Esophagus squamous epithelium (tissue), 4 donors: ENCODE measurements around the gene LRP8.

ENCODE experiments used
- CTCF ChIP-seq, 6 experiments: fragments of 450-650 bp in 4 of 6; fragments of 200-600 bp in 2 of 6; sonication (generic) in 2 of 6; IDR thresholded peaks; one replicate each; pipeline ENCODE4 v1.5.1; 2016 to 2019; ENCODE audit warnings: antibody characterized with exemption in 6 of 6, mild to moderate bottlenecking in 4 of 6, moderate library complexity in 4 of 6
- POLR2A ChIP-seq, 4 donors: fragments of 450-650 bp; IDR thresholded peaks; one replicate each; pipeline ENCODE4 v1.6.1; 2017; ENCODE audit warnings: antibody characterized with exemption in 4 of 4, mild to moderate bottlenecking in 4 of 4, moderate library complexity in 3 of 4

GRCh38 chr1:53298045-53298637, 29.7 kb downstream of the LRP8 start:
- no peak for TF ChIP-seq CTCF (IDR thresholded peaks at IDR 0.05)
- TF ChIP-seq POLR2A (IDR thresholded peaks at IDR 0.05) = no peak
